HL-60 (cell line): ENCODE measurements around the gene ROR1.

Source experiments
- GABPA ChIP-seq: IDR thresholded peaks from 2 replicates; pipeline ENCODE4 v1.6.1; 2012; ENCODE audit warnings: low read depth
- POLR2AphosphoS5 ChIP-seq: IDR thresholded peaks from 2 replicates; pipeline ENCODE4 v1.6.1; 2012; ENCODE audit warnings: low read depth
- SPI1 ChIP-seq: IDR thresholded peaks from 2 replicates; pipeline ENCODE4 v1.6.1; 2012; ENCODE audit warnings: low read depth, mild to moderate bottlenecking, borderline replicate concordance
- TF ChIP-seq, protein P1 (sequence below): IDR thresholded peaks from one replicate; pipeline ENCODE4 v1.5.1; 2011; ENCODE audit warnings: low read length, control low read depth, inconsistent platforms; ENCODE audit not compliant: insufficient read depth
- TF ChIP-seq, protein P2 (sequence below): IDR thresholded peaks from 2 replicates; pipeline ENCODE4 v1.6.1; 2012; ENCODE audit warnings: low read depth; ENCODE audit not compliant: insufficient replicate concordance

DNA sequence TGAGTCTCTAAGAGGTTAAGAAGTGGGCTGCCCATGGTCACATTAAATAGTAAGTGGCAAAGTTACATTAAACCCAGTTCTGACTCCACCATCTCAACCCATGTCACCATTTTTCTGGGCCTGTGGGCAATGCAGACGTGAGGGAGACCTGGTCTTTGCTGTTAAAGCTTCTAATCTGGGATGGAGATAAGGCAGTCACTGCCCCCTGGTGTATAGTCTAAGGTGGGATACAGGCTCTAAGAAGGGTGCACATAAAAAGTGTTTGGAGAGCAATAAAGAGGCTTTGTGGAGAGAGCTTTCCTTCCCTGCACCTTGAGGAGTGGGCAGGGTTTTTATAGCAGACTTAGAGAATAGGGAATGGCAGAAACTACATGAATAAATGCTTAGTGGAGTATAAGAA lies 141.3 kb downstream of the ROR1 start:
- TF ChIP-seq, protein P1, sequence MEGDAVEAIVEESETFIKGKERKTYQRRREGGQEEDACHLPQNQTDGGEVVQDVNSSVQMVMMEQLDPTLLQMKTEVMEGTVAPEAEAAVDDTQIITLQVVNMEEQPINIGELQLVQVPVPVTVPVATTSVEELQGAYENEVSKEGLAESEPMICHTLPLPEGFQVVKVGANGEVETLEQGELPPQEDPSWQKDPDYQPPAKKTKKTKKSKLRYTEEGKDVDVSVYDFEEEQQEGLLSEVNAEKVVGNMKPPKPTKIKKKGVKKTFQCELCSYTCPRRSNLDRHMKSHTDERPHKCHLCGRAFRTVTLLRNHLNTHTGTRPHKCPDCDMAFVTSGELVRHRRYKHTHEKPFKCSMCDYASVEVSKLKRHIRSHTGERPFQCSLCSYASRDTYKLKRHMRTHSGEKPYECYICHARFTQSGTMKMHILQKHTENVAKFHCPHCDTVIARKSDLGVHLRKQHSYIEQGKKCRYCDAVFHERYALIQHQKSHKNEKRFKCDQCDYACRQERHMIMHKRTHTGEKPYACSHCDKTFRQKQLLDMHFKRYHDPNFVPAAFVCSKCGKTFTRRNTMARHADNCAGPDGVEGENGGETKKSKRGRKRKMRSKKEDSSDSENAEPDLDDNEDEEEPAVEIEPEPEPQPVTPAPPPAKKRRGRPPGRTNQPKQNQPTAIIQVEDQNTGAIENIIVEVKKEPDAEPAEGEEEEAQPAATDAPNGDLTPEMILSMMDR, result no peak
- TF ChIP-seq GABPA (no peak), POLR2AphosphoS5 (no peak), SPI1 (no peak)
- TF ChIP-seq, protein P2, sequence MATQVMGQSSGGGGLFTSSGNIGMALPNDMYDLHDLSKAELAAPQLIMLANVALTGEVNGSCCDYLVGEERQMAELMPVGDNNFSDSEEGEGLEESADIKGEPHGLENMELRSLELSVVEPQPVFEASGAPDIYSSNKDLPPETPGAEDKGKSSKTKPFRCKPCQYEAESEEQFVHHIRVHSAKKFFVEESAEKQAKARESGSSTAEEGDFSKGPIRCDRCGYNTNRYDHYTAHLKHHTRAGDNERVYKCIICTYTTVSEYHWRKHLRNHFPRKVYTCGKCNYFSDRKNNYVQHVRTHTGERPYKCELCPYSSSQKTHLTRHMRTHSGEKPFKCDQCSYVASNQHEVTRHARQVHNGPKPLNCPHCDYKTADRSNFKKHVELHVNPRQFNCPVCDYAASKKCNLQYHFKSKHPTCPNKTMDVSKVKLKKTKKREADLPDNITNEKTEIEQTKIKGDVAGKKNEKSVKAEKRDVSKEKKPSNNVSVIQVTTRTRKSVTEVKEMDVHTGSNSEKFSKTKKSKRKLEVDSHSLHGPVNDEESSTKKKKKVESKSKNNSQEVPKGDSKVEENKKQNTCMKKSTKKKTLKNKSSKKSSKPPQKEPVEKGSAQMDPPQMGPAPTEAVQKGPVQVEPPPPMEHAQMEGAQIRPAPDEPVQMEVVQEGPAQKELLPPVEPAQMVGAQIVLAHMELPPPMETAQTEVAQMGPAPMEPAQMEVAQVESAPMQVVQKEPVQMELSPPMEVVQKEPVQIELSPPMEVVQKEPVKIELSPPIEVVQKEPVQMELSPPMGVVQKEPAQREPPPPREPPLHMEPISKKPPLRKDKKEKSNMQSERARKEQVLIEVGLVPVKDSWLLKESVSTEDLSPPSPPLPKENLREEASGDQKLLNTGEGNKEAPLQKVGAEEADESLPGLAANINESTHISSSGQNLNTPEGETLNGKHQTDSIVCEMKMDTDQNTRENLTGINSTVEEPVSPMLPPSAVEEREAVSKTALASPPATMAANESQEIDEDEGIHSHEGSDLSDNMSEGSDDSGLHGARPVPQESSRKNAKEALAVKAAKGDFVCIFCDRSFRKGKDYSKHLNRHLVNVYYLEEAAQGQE, result no peak
